HepG2 (cell line): Measurements from ENCODE around the gene CGNL1. TPM values are rescaled to one million over a fixed set of nuclear protein-coding genes. Genes with fewer than 3 reads are reported as not detected.

Source experiments
- ATAC-seq: fragments of 200-7000 bp; cut with Tn5 transposase; 3 replicates; pipeline ENCODE4 v1.9.1; 2020; ENCODE audit warnings: mild to moderate bottlenecking, moderate library complexity
- BruUV-seq: library from RNA; stranded (reverse); fragments of 400-500 nt; replicated peaks from 2 replicates; lab custom pipeline; 2021; lab: Mats Ljungman, UMichigan
- CTCF ChIA-PET: fragments of 300-600 bp; formaldehyde crosslinking; extraction: SDS; loops from one replicate; lab custom pipeline; 2021; ENCODE audit warnings: low total read pairs, inconsistent platforms, low intra/inter-chr PET ratio; lab: Yijun Ruan, JAX
- POLR2A ChIA-PET: fragments of 350-600 bp; sonication (Branson Sonifier 250); formaldehyde crosslinking; loops from one replicate; lab custom pipeline; 2020; ENCODE audit warnings: antibody characterized with exemption, inconsistent platforms; lab: Yijun Ruan, JAX
- DNase-seq: peaks from one replicate; pipeline ENCODE4 v3.0.0-alpha.2; 2015; ENCODE audit warnings: low spot score
- FAIRE-seq: peaks from 3 replicates; lab custom pipeline; 2011; peaks lifted over from hg19 to GRCh38; lab: Jason Lieb, UNC
- H2AFZ ChIP-seq: one replicate; pipeline ENCODE4 v1.6.1; 2011; ENCODE audit warnings: low read length, inconsistent platforms
- H3K27ac ChIP-seq: fragments of 300-600 bp; 3 replicates; pipeline ENCODE4 v1.8.0; 2011; ENCODE audit warnings: mixed run types, mild to moderate bottlenecking, mixed read lengths, low read length, inconsistent platforms; ENCODE audit not compliant: insufficient read depth; ENCODE audit errors: extremely low read length
- H3K27me3 ChIP-seq, 2 experiments: fragments of 200-600 bp in 1 of 2; 2 replicates in 1 of 2; 3 replicates in 1 of 2; pipeline versions ENCODE4 v1.6.0 to v1.8.0; 2011; ENCODE audit warnings: low read length in 2 of 2, mild to moderate bottlenecking in 2 of 2, moderate library complexity in 2 of 2, inconsistent platforms in 1 of 2; ENCODE audit not compliant: insufficient read depth in 2 of 2, control insufficient read depth in 1 of 2
- H3K36me3 ChIP-seq, 2 experiments: fragments of 200-600 bp in 1 of 2; replicated peaks in 1 of 2; 2 replicates in 1 of 2; 3 replicates in 1 of 2; pipeline versions ENCODE4 v1.5.1 to v1.8.0; 2011; ENCODE audit warnings: low read length in 2 of 2, inconsistent platforms in 1 of 2; ENCODE audit not compliant: insufficient read depth in 2 of 2, control insufficient read depth in 1 of 2
- H3K4me1 ChIP-seq: 2 replicates; pipeline ENCODE4 v1.5.1; 2012; ENCODE audit warnings: low read length, inconsistent platforms; ENCODE audit not compliant: insufficient read depth
- H3K4me2 ChIP-seq: 2 replicates; pipeline ENCODE4 v1.6.0; 2011; ENCODE audit warnings: low read depth, low read length, inconsistent platforms
- H3K4me3 ChIP-seq, 3 experiments: fragments of 200-600 bp in 1 of 3; sonication (generic), shearing (Covaris generic) in 1 of 3; replicated peaks in 1 of 3; 2 replicates each; pipeline ENCODE4 v1.5.1; 2011 to 2016; ENCODE audit warnings: low read length in 3 of 3, inconsistent platforms in 2 of 3, low read depth in 2 of 3, mild to moderate bottlenecking in 2 of 3, control low read depth in 1 of 3, mixed read lengths in 1 of 3; ENCODE audit not compliant: insufficient read depth in 1 of 3
- H3K79me2 ChIP-seq: one replicate; pipeline ENCODE4 v1.6.1; 2011; ENCODE audit warnings: low read length, inconsistent platforms; ENCODE audit not compliant: insufficient read depth
- H3K9ac ChIP-seq: 2 replicates; pipeline ENCODE4 v1.6.0; 2011; ENCODE audit warnings: mild to moderate bottlenecking, low read depth, low read length, inconsistent platforms; ENCODE audit not compliant: insufficient read depth
- H3K9me3 ChIP-seq: 2 replicates; pipeline ENCODE4 v1.5.1; 2012; ENCODE audit warnings: mild to moderate bottlenecking, low read length
- H4K20me1 ChIP-seq: 2 replicates; pipeline ENCODE4 v1.6.0; 2011; ENCODE audit warnings: inconsistent platforms, mild to moderate bottlenecking, low read length, moderate library complexity; ENCODE audit not compliant: insufficient read depth
- FOXA3 ChIP-seq: IDR thresholded peaks from 2 replicates; pipeline ENCODE4 v1.6.1; 2016; ENCODE audit warnings: missing genetic modification reagents, missing compliant biosample characterization
- HMGA1 ChIP-seq: sonication (generic); formaldehyde crosslinking; conservative IDR thresholded peaks from 2 replicates; pipeline ENCODE4 v1.4.0; 2020; ENCODE audit warnings: missing genetic modification reagents
- KAT2B ChIP-seq: fragments of 150-350 bp; IDR thresholded peaks from 2 replicates; pipeline ENCODE4 v1.6.1; 2014; ENCODE audit warnings: low read depth, low read length, borderline replicate concordance
- MAFG ChIP-seq: sonication (generic); formaldehyde crosslinking; IDR thresholded peaks from 2 replicates; pipeline ENCODE4 v1.5.1; 2020; ENCODE audit warnings: mild to moderate bottlenecking, missing genetic modification reagents
- NR2F1 ChIP-seq, 2 experiments: fragments of 450-650 bp in 1 of 2; formaldehyde crosslinking in 1 of 2; IDR thresholded peaks; 2 replicates each; pipeline versions ENCODE4 v1.5.0 to v1.6.1; 2016 to 2020; ENCODE audit warnings: mild to moderate bottlenecking in 1 of 2, missing compliant biosample characterization in 1 of 2, missing genetic modification reagents in 1 of 2, moderate library complexity in 1 of 2
- RFX5 ChIP-seq: IDR thresholded peaks from 2 replicates; pipeline ENCODE4 v1.6.1; 2011; ENCODE audit warnings: low read depth, low read length, improper control_type of control experiment
- SIN3B ChIP-seq: fragments of 150-350 bp; IDR thresholded peaks from 2 replicates; pipeline ENCODE4 v1.6.1; 2014; ENCODE audit warnings: low read length
- SRSF9 ChIP-seq: fragments of 200-400 bp; formaldehyde crosslinking; IDR thresholded peaks from 2 replicates; pipeline ENCODE4 v1.6.1; 2018; ENCODE audit warnings: borderline replicate concordance, mild to moderate bottlenecking, low read depth, low read length; ENCODE audit not compliant: insufficient read depth, poor library complexity, severe bottlenecking
- TFAP4 ChIP-seq: sonication (generic); IDR thresholded peaks from 2 replicates; pipeline ENCODE4 v1.6.1; 2016; ENCODE audit warnings: low read depth, borderline replicate concordance
- ZFP36L1 ChIP-seq: sonication (generic); formaldehyde crosslinking; IDR thresholded peaks from 2 replicates; pipeline ENCODE4 v1.8.0; 2022; ENCODE audit warnings: mild to moderate bottlenecking, missing genetic modification reagents, moderate library complexity
- ZNF512B ChIP-seq: sonication (generic); formaldehyde crosslinking; IDR thresholded peaks from 2 replicates; pipeline ENCODE4 v1.5.1; 2020; ENCODE audit warnings: missing genetic modification reagents, mild to moderate bottlenecking, borderline replicate concordance
- ZNF609 ChIP-seq: sonication (generic); formaldehyde crosslinking; IDR thresholded peaks from 2 replicates; pipeline ENCODE4 v1.4.0; 2020; ENCODE audit warnings: mild to moderate bottlenecking, missing genetic modification reagents, borderline replicate concordance
- ZNF841 ChIP-seq: sonication (generic); formaldehyde crosslinking; IDR thresholded peaks from 2 replicates; pipeline ENCODE4 v1.8.1; 2023; ENCODE audit warnings: missing genetic modification reagents, borderline replicate concordance
- ZSCAN20 ChIP-seq: sonication (generic); formaldehyde crosslinking; IDR thresholded peaks from 2 replicates; pipeline ENCODE4 v1.4.0; 2020; ENCODE audit warnings: missing genetic modification reagents, mild to moderate bottlenecking, borderline replicate concordance
- WGBS: methylation state at CpG from one replicate; pipeline ENCODE4 v1.1.6; 2017; ENCODE audit warnings: low lambda C conversion rate; 5-methylcytosine and 5-hydroxymethylcytosine counted together
- in situ Hi-C: cut with HindIII; loops from 2 replicates; pipeline ENCODE4 v1.10.0; 2017; ENCODE audit warnings: low pct_unique_long_range_greater_than_20kb; ENCODE audit not compliant: extremely low pct_ligation_motif_present
- intact Hi-C: fragments of 100-400 bp; cut with micrococcal nuclease; formaldehyde crosslinking; loops from one replicate; pipeline ENCODE4 v1.10.0; 2022; ENCODE audit not compliant: unreplicated experiment
- polyA plus RNA-seq, 8 experiments: library from polyadenylated mRNA; depleted of rRNA in 3 of 8; stranded (reverse) in 7 of 8; unstranded in 1 of 8; fragments of >200 nt; fragmentation: Illumina TruSeq in 4 of 8; extraction: Trizol in 4 of 8; gene quantifications; 2 replicates each; pipeline versions ENCODE4 v1.2.1 to v1.2.3, GENCODE V29; 2011 to 2016; ENCODE audit warnings: low read depth in 4 of 8, missing spikeins in 1 of 8, mixed read lengths in 1 of 8; ENCODE audit not compliant: insufficient read depth in 1 of 8
- total RNA-seq, 5 experiments: library from RNA; depleted of rRNA; stranded (reverse); fragments of >200 nt; fragmentation: Illumina TruSeq; extraction: Trizol; gene quantifications; 2 replicates each; pipeline ENCODE4 v1.2.3, GENCODE V29; 2016; ENCODE audit warnings: low read depth in 1 of 5

Gene CGNL1
- total and polyA plus RNA-seq, 2 of the 13 experiments (the other 11 are each of a cell fraction or from before 2014, with no cell fraction given): 5.6 to 15.6 TPM

- POLR2A ChIA-PET: interaction anchor here (0.5 to 2.9 kb wide), 4 partner anchors 8 to 1380 kb away, joined by 3 to 15 read pairs (median 9); no protein-coding TSS in a partner anchor
- Histone ChIP-seq H3K27ac (peak overlapping the region; percentile 6), H3K36me3 (peaks cover 0 to 3% of the 10 kb centered on the region in 2 experiments; a peak in 2 of 5 replicates), H3K9me3 (no peaks in the 10 kb centered on the region), H3K4me2 (no peak overlapping the region), H3K4me1 (peaks cover 22% of the 10 kb centered on the region), H2AFZ (no peak overlapping the region), H3K4me3 (no peak overlapping the region), H3K79me2 (no peaks in the 10 kb centered on the region), H3K27me3 (no peaks in the 10 kb centered on the region), H4K20me1 (no peaks in the 10 kb centered on the region), H3K9ac (no peak overlapping the region)
- in situ Hi-C loops (no loop called here), intact Hi-C loops (no loop called here)
- ATAC-seq (peak; percentile 98), FAIRE-seq (no peak), DNase-seq (peak; percentile 81)
- WGBS: 20% methylated on average over 1 of the region's 2 CpGs
- no TSS peak for BruUV-seq
- CTCF ChIA-PET: no interaction called here
- TF ChIP-seq RFX5: no peak
- TF ChIP-seq HMGA1 (CRISPR knock-in tag): no peak
- TF ChIP-seq SIN3B: no peak
- TF ChIP-seq KAT2B: no peak
- TF ChIP-seq ZNF512B: no peak
- TF ChIP-seq FOXA3 (CRISPR knock-in tag): peak; percentile 36; the same call in 1 of the 2 replicates
- no peak for TF ChIP-seq ZNF609 (CRISPR knock-in tag)
- no peak for TF ChIP-seq ZFP36L1 (CRISPR knock-in tag)
- peak; percentile 89; the same call in 1 of the 2 replicates for TF ChIP-seq TFAP4
- TF ChIP-seq SRSF9: no peak
- 0 out of 2 replicates have a peak, but pooled peaks have one; percentile 24 for TF ChIP-seq MAFG (CRISPR knock-in tag)
- no peak for TF ChIP-seq ZNF841
- no peak for TF ChIP-seq ZSCAN20 (CRISPR knock-in tag)
- TF ChIP-seq NR2F1 (CRISPR knock-in tag; IDR thresholded peaks at IDR 0.05): peak in 1 of 2 experiments; percentile 71; a peak in 2 of 4 replicates
Observed at GRCh38 chr15:57485869-57486268, 109.6 kb downstream of the CGNL1 start.
